ENCODE measurements around the gene WFDC12. TPM values are rescaled to one million over a fixed set of nuclear protein-coding genes. Genes with fewer than 3 reads are reported as not detected.

Gene WFDC12
- total and polyA plus RNA-seq, 2 donors (not counting 3 experiments of a cell fraction or from before 2014, with no cell fraction given): not detected

GRCh38 chr20:45154183-45154582, 29.9 kb upstream of the WFDC12 start:
- Histone ChIP-seq H3K27ac (ENCODE audit: insufficient read depth, low read depth, low read length) (no peak overlapping the region), H3K4me2 (ENCODE audit: insufficient read depth, low read length) (no peak overlapping the region), H3K9me3 (replicated peaks; ENCODE audit: control insufficient read depth, insufficient read depth, low read length) (no peaks in the 10 kb centered on the region), H3K9ac (replicated peaks; ENCODE audit: extremely low read depth, insufficient read depth, low read length) (no peak overlapping the region), H3K9me1 (replicated peaks; ENCODE audit: control insufficient read depth, extremely low read depth, insufficient read depth, low read length) (no peaks in the 10 kb centered on the region), H2AFZ (ENCODE audit: low read depth, low read length) (no peak overlapping the region), H3K27me3 (ENCODE audit: control insufficient read depth in 2 of 2, insufficient read depth in 2 of 2, low read length in 2 of 2) (no peaks in the 10 kb centered on the region), H4K20me1 (replicated peaks; ENCODE audit: control insufficient read depth, extremely low read depth, insufficient read depth, low read length) (no peaks in the 10 kb centered on the region), H3K4me1 (ENCODE audit: control insufficient read depth, extremely low read depth, insufficient read depth, low read length) (no peaks in the 10 kb centered on the region), H3K4me3 (replicated peaks in 1 of 3; ENCODE audit: insufficient read depth in 1 of 3, low read depth in 1 of 3, low read length in 3 of 3) (no peak overlapping the region), H3K79me2 (ENCODE audit: control insufficient read depth, insufficient read depth, low read length) (no peaks in the 10 kb centered on the region), H3K36me3 (ENCODE audit: control insufficient read depth in 2 of 2, extremely low read depth in 1 of 2, insufficient read depth in 2 of 2, low read length in 2 of 2) (no peaks in the 10 kb centered on the region)
- intact Hi-C loops (cut with micrococcal nuclease) (no loop called here), dilution Hi-C loops (cut with MboI; ENCODE audit: extremely low pct_ligation_motif_present, low sequenced_read_pairs) (no loop called here)
- POLR2A ChIA-PET: no interaction called here
- FAIRE-seq (no peak), DNase-seq (ENCODE audit: low read depth, low spot score) (no peak)
- TF ChIP-seq MAX (IDR thresholded peaks at IDR 0.05; ENCODE audit: insufficient read depth, insufficient read length): no peak
- no peak for TF ChIP-seq EZH2 (IDR thresholded peaks at IDR 0.05; ENCODE audit: borderline replicate concordance, low read depth, low read length, severe bottlenecking)
- TF ChIP-seq MYC (IDR thresholded peaks at IDR 0.05; ENCODE audit: low read depth, low read length): no peak
- no peak for TF ChIP-seq CTCF (IDR thresholded peaks at IDR 0.05; ENCODE audit: extremely low read depth in 1 of 2, insufficient read depth in 1 of 2, low read depth in 1 of 2, low read length in 2 of 2)
- no peak for TF ChIP-seq JUN (IDR thresholded peaks at IDR 0.05; ENCODE audit: borderline replicate concordance, insufficient read depth, insufficient read length, low read depth)
- TF ChIP-seq FOS (IDR thresholded peaks at IDR 0.05; ENCODE audit: borderline replicate concordance, insufficient read depth, low read length): no peak
- TF ChIP-seq POLR2A (IDR thresholded peaks at IDR 0.05; ENCODE audit: low read depth, low read length): no peak
- TF ChIP-seq GATA2 (IDR thresholded peaks at IDR 0.05; ENCODE audit: insufficient read depth, insufficient read length, low read depth, low read length): no peak
- no peak for TF ChIP-seq POLR2AphosphoS5 (IDR thresholded peaks at IDR 0.05; ENCODE audit: insufficient read depth, low read depth, low read length)
- no TSS peak for BruUV-seq (replicated peaks)
- CTCF ChIA-PET: interaction anchor here (1.3 kb wide), 1 partner anchor 110 kb away, joined by 3 read pairs; no protein-coding TSS in a partner anchor

Measured in endothelial cell of umbilical vein (primary cell).